ENCODE measurements around the gene SERPINA12. TPM values are rescaled to one million over a fixed set of nuclear protein-coding genes. Genes with fewer than 3 reads are reported as not detected.
A peak's percentile ranks its signal among the peaks of the same experiment; 100 is the strongest.

Gene SERPINA12
- total and polyA plus RNA-seq, 2 of the 13 experiments (the other 11 are each of a cell fraction or from before 2014, with no cell fraction given): 0.08 TPM; not detected in 1

GRCh38 chr14:94481468-94482131 is 27.7 kb downstream of the SERPINA12 start (continued):
- no peak for TF ChIP-seq ZNF512B (CRISPR knock-in tag; IDR thresholded peaks at IDR 0.05; ENCODE audit: borderline replicate concordance)
- TF ChIP-seq ZFP91 (CRISPR knock-in tag; IDR thresholded peaks at IDR 0.05; ENCODE audit: borderline replicate concordance): peak; percentile 16; the same call in 1 of the 2 replicates
- no peak for TF ChIP-seq CREB1 (IDR thresholded peaks at IDR 0.05)
- TF ChIP-seq CREB1 (CRISPR knock-in tag; IDR thresholded peaks at IDR 0.05): no peak
- no peak for TF ChIP-seq ZNF251 (CRISPR knock-in tag; IDR thresholded peaks at IDR 0.05)
- TF ChIP-seq ZBTB2 (CRISPR knock-in tag; IDR thresholded peaks at IDR 0.05; ENCODE audit: low read depth): no peak
- TF ChIP-seq ZNF878 (CRISPR knock-in tag; IDR thresholded peaks at IDR 0.05): no peak
- TF ChIP-seq RFX1 (IDR thresholded peaks at IDR 0.05): no peak
- no peak for TF ChIP-seq ZNF773 (CRISPR knock-in tag; IDR thresholded peaks at IDR 0.05; ENCODE audit: borderline replicate concordance)
- no peak for TF ChIP-seq PATZ1 (CRISPR knock-in tag; IDR thresholded peaks at IDR 0.05)
- TF ChIP-seq ZNF749 (CRISPR knock-in tag; IDR thresholded peaks at IDR 0.05; ENCODE audit: borderline replicate concordance): no peak
- TF ChIP-seq ZNF570 (CRISPR knock-in tag; IDR thresholded peaks at IDR 0.05; ENCODE audit: borderline replicate concordance): no peak
- TF ChIP-seq ZNF383 (CRISPR knock-in tag; IDR thresholded peaks at IDR 0.05; ENCODE audit: borderline replicate concordance): no peak
- TF ChIP-seq MAX (IDR thresholded peaks at IDR 0.05): peak; percentile 49; the same call in 1 of the 2 replicates
- no peak for TF ChIP-seq U2AF1 (optimal IDR thresholded peaks at IDR 0.05; ENCODE audit: low read depth, low read length)
- TF ChIP-seq RAD51 (IDR thresholded peaks at IDR 0.05; ENCODE audit: borderline replicate concordance): no peak
- TF ChIP-seq HMGXB4 (CRISPR knock-in tag; IDR thresholded peaks at IDR 0.05; ENCODE audit: borderline replicate concordance in 1 of 2, low read depth in 1 of 2): 0 out of 4 replicates have a peak, but pooled peaks have one; percentile 5 to 13
- no peak for TF ChIP-seq AKAP8 (CRISPR knock-in tag; IDR thresholded peaks at IDR 0.05)
- TF ChIP-seq NR2F2 (IDR thresholded peaks at IDR 0.05; ENCODE audit: borderline replicate concordance, low read depth): no peak

All from HepG2 (cell line).